Esophagus squamous epithelium (tissue), 4 donors: ENCODE results near the gene CCDC27.

Experiments
- POLR2A ChIP-seq, 4 donors: fragments of 450-650 bp; IDR thresholded peaks; one replicate each; pipeline ENCODE4 v1.6.1; 2017; ENCODE audit warnings: antibody characterized with exemption in 4 of 4, mild to moderate bottlenecking in 4 of 4, moderate library complexity in 3 of 4
- TF ChIP-seq, protein P1 (sequence below), 6 experiments: fragments of 450-650 bp in 4 of 6; fragments of 200-600 bp in 2 of 6; sonication (generic) in 2 of 6; IDR thresholded peaks; one replicate each; pipeline ENCODE4 v1.5.1; 2016 to 2019; ENCODE audit warnings: antibody characterized with exemption in 6 of 6, mild to moderate bottlenecking in 4 of 6, moderate library complexity in 4 of 6

DNA sequence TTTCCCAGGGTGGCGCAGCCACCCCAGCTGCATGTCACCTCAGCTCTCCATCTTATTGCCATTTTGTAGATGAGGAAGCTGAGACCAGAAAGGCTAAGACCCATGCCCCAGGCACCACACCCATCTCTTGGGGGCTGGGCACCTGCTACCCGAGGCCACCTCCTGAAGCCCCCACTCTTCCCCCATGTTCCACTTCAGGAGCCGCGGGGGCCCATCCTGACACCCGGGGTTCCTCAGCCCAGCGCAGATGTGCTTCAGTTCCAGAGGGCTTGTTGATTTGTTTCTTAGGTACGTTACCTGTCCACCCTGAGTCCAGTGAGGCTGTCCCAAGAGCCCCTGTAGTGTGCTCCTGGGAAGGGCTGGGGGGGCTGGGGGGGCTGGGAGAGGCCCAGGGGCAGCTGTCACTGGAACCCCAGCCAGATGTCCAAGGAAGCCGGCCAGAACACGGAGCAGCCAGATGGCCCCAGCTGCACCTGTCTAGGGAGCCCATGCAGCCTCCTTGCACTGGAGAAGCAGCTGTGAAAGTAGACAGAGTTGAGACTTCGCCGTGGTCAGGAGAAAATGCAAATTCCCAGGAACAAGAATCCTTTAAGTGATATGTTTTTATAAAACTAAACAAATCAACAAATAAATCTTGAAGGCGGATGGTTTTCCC is 17.1 kb upstream of the CCDC27 start:
- TF ChIP-seq, protein P1, sequence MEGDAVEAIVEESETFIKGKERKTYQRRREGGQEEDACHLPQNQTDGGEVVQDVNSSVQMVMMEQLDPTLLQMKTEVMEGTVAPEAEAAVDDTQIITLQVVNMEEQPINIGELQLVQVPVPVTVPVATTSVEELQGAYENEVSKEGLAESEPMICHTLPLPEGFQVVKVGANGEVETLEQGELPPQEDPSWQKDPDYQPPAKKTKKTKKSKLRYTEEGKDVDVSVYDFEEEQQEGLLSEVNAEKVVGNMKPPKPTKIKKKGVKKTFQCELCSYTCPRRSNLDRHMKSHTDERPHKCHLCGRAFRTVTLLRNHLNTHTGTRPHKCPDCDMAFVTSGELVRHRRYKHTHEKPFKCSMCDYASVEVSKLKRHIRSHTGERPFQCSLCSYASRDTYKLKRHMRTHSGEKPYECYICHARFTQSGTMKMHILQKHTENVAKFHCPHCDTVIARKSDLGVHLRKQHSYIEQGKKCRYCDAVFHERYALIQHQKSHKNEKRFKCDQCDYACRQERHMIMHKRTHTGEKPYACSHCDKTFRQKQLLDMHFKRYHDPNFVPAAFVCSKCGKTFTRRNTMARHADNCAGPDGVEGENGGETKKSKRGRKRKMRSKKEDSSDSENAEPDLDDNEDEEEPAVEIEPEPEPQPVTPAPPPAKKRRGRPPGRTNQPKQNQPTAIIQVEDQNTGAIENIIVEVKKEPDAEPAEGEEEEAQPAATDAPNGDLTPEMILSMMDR (IDR thresholded peaks at IDR 0.05) = no peak
- TF ChIP-seq POLR2A (IDR thresholded peaks at IDR 0.05) = no peak
